Adipose tissue (tissue), 3 donors: ENCODE measurements around the gene KCNQ1. TPM values are rescaled to one million over a fixed set of nuclear protein-coding genes. Genes with fewer than 3 reads are reported as not detected.

Experiments used
- H3K27ac ChIP-seq: one replicate; pipeline ENCODE4 v1.5.1; 2013; ENCODE audit warnings: low read depth, low read length
- WGBS, 3 donors: extraction: QIAGEN DNeasy Blood & Tissue Kit; methylation state at CpG; one replicate each; pipeline ENCODE4 v1.1.7; 2013; 5-methylcytosine and 5-hydroxymethylcytosine counted together
- polyA plus RNA-seq, 3 donors: library from polyadenylated mRNA; stranded (reverse); fragments of 200-250 nt; gene quantifications; one replicate each; pipeline ENCODE4 v1.2.3, GENCODE V29; 2013
- donor health status: healthy with polysubstance abuse.
- donor health status: Bipolar disorder and iron deficiency.
- donor health status: healthy.

The KCNQ1 gene
- polyA plus RNA-seq, 3 donors, result 4.8 to 28.1 (median 9.6) TPM

GRCh38 chr11:2561696-2562581 is 117.1 kb downstream of the KCNQ1 start:
- 70 to 93% (median 86%) methylated on average over 27 of the region's 27 CpGs for WGBS, 3 donors
- H3K27ac ChIP-seq, result no peak overlapping the region

GRCh38 chr11:2562890-2563212 is 118.0 kb downstream of the KCNQ1 start:
- H3K27ac ChIP-seq, result no peak overlapping the region
- WGBS, 3 donors, result 81 to 88% (median 87%) methylated on average over 6 of the region's 6 CpGs

GRCh38 chr11:2563213-2564007 is 118.6 kb downstream of the KCNQ1 start:
- no peak overlapping the region for H3K27ac ChIP-seq
- 76 to 96% (median 92%) methylated on average over 28 of the region's 28 CpGs for WGBS, 3 donors

GRCh38 chr11:2564008-2564530 is 119.3 kb downstream of the KCNQ1 start:
- WGBS, 3 donors, result 91 to 96% (median 94%) methylated on average over 14 of the region's 14 CpGs
- H3K27ac ChIP-seq, result no peak overlapping the region

GRCh38 chr11:2564588-2565425 is 120.0 kb downstream of the KCNQ1 start:
- 74 to 89% (median 79%) methylated on average over 16 of the region's 16 CpGs for WGBS, 3 donors
- no peak overlapping the region for H3K27ac ChIP-seq

GRCh38 chr11:2565447-2566222 is 120.8 kb downstream of the KCNQ1 start:
- 91 to 96% (median 91%) methylated on average over 13 of the region's 13 CpGs for WGBS, 3 donors
- H3K27ac ChIP-seq, result no peak overlapping the region

GRCh38 chr11:2566223-2567025 is 121.6 kb downstream of the KCNQ1 start:
- H3K27ac ChIP-seq, result no peak overlapping the region

GRCh38 chr11:2567026-2567671 is 122.3 kb downstream of the KCNQ1 start:
- WGBS, 3 donors, result 84 to 93% (median 92%) methylated on average over 5 of the region's 5 CpGs
- H3K27ac ChIP-seq, result no peak overlapping the region

More at GRCh38 chr11:2566223-2567025, 121.6 kb downstream of the KCNQ1 start:
- WGBS, 3 donors, result 85 to 92% (median 92%) methylated on average over 16 of the region's 16 CpGs

- WGBS, 3 donors, result 74 to 92% (median 82%) methylated on average over 12 to 14 of the region's 14 CpGs
- H3K27ac ChIP-seq, result no peak overlapping the region
Measured at GRCh38 chr11:2569321-2569721, 124.5 kb downstream of the KCNQ1 start.

- 96 to 97% (median 96%) methylated on average over 10 of the region's 10 CpGs for WGBS, 3 donors
- H3K27ac ChIP-seq, result no peak overlapping the region
Measured at GRCh38 chr11:2569731-2570210, 125.0 kb downstream of the KCNQ1 start.

- 97 to 98% (median 98%) methylated on average over 23 to 26 of the region's 26 CpGs for WGBS, 3 donors
- H3K27ac ChIP-seq, result no peak overlapping the region
Measured at GRCh38 chr11:2570211-2570811, 125.5 kb downstream of the KCNQ1 start.

GRCh38 chr11:2570841-2571597 is 126.2 kb downstream of the KCNQ1 start:
- no peak overlapping the region for H3K27ac ChIP-seq
- WGBS, 3 donors, result 96 to 98% (median 98%) methylated on average over 23 to 25 of the region's 25 CpGs

GRCh38 chr11:2571598-2572281 is 126.9 kb downstream of the KCNQ1 start:
- 97 to 98% (median 98%) methylated on average over 15 to 23 of the region's 23 CpGs for WGBS, 3 donors
- H3K27ac ChIP-seq, result no peak overlapping the region

GRCh38 chr11:2572491-2573239 is 127.9 kb downstream of the KCNQ1 start:
- no peak overlapping the region for H3K27ac ChIP-seq
- WGBS, 3 donors, result 96 to 98% (median 97%) methylated on average over 33 of the region's 33 CpGs
